Endothelial cell of umbilical vein (primary cell): Measurements from ENCODE around the gene CIB4. TPM values are rescaled to one million over a fixed set of nuclear protein-coding genes. Genes with fewer than 3 reads are reported as not detected.

Experiments used
- BruUV-seq: library from RNA; stranded (reverse); fragments of 400-500 nt; replicated peaks from 2 replicates; lab custom pipeline; 2021; lab: Mats Ljungman, UMichigan
- CTCF ChIA-PET: fragments of 300-600, 350-600 bp; sonication (Branson Sonifier 250); formaldehyde crosslinking; loops from one replicate; lab custom pipeline; 2021; ENCODE audit warnings: antibody characterized with exemption, inconsistent platforms; lab: Charles Lee
- POLR2A ChIA-PET: fragments of 300-600, 350-600 bp; sonication (Branson Sonifier 250); formaldehyde crosslinking; loops from one replicate; lab custom pipeline; 2021; ENCODE audit warnings: antibody characterized with exemption, inconsistent platforms; lab: Charles Lee
- DNase-seq: peaks from one replicate; pipeline ENCODE4 v3.0.0-alpha.2; 2011; ENCODE audit warnings: low read depth, low spot score
- FAIRE-seq: peaks from 2 replicates; lab custom pipeline; 2011; peaks lifted over from hg19 to GRCh38; lab: Jason Lieb, UNC
- H2AFZ ChIP-seq: 2 replicates; pipeline ENCODE4 v1.6.0; 2012; ENCODE audit warnings: low read depth, low read length, control low read depth, inconsistent platforms
- H3K27ac ChIP-seq: 2 replicates; pipeline ENCODE4 v1.5.1; 2011; ENCODE audit warnings: low read depth, mild to moderate bottlenecking, control low read depth, low read length, moderate library complexity; ENCODE audit not compliant: insufficient read depth
- H3K27me3 ChIP-seq, 2 experiments: 2 replicates each; pipeline versions ENCODE4 v1.6.0 to v1.6.1; 2011; ENCODE audit warnings: low read length in 2 of 2, mixed read lengths in 1 of 2; ENCODE audit not compliant: control insufficient read depth in 2 of 2, insufficient read depth in 2 of 2
- H3K36me3 ChIP-seq, 2 experiments: 2 replicates in 1 of 2; 3 replicates in 1 of 2; pipeline ENCODE4 v1.5.1; 2011; ENCODE audit warnings: low read length in 2 of 2, mild to moderate bottlenecking in 1 of 2, moderate library complexity in 1 of 2; ENCODE audit not compliant: control insufficient read depth in 2 of 2, insufficient read depth in 2 of 2; ENCODE audit errors: extremely low read depth in 1 of 2
- H3K4me1 ChIP-seq: 3 replicates; pipeline ENCODE4 v1.5.1; 2011; ENCODE audit warnings: mild to moderate bottlenecking, low read length; ENCODE audit not compliant: control insufficient read depth, insufficient read depth; ENCODE audit errors: extremely low read depth
- H3K4me2 ChIP-seq: 2 replicates; pipeline ENCODE4 v1.6.1; 2011; ENCODE audit warnings: low read length, control low read depth, mixed read lengths; ENCODE audit not compliant: insufficient read depth
- H3K4me3 ChIP-seq, 3 experiments: fragments of 200-600 bp in 1 of 3; sonication (generic), shearing (Covaris generic) in 1 of 3; replicated peaks in 1 of 3; 2 replicates each; pipeline ENCODE4 v1.5.1; 2011 to 2016; ENCODE audit warnings: control low read depth in 3 of 3, low read length in 3 of 3, mild to moderate bottlenecking in 2 of 3, inconsistent platforms in 1 of 3, low read depth in 1 of 3, moderate library complexity in 1 of 3; ENCODE audit not compliant: insufficient read depth in 1 of 3
- H3K79me2 ChIP-seq: 2 replicates; pipeline ENCODE4 v1.6.0; 2012; ENCODE audit warnings: low read length, inconsistent platforms; ENCODE audit not compliant: control insufficient read depth, insufficient read depth
- H3K9ac ChIP-seq: replicated peaks from 2 replicates; pipeline ENCODE3; 2011; ENCODE audit warnings: low read length, control low read depth; ENCODE audit not compliant: insufficient read depth; ENCODE audit errors: extremely low read depth
- H3K9me1 ChIP-seq: replicated peaks from 3 replicates; pipeline ENCODE4 v1.6.0; 2011; ENCODE audit warnings: mild to moderate bottlenecking, low read length; ENCODE audit not compliant: control insufficient read depth, insufficient read depth; ENCODE audit errors: extremely low read depth
- H3K9me3 ChIP-seq: replicated peaks from 2 replicates; pipeline ENCODE4 v1.5.1; 2012; ENCODE audit warnings: low read length, inconsistent platforms; ENCODE audit not compliant: control insufficient read depth, insufficient read depth
- H4K20me1 ChIP-seq: replicated peaks from 2 replicates; pipeline ENCODE3; 2011; ENCODE audit warnings: mild to moderate bottlenecking, low read length; ENCODE audit not compliant: control insufficient read depth, insufficient read depth; ENCODE audit errors: extremely low read depth
- CTCF ChIP-seq, 2 donors: IDR thresholded peaks; 1 replicate in 1 of 2; 2 replicates in 1 of 2; pipeline ENCODE4 v1.5.1; 2011; ENCODE audit warnings: low read length in 2 of 2, mild to moderate bottlenecking in 2 of 2, moderate library complexity in 2 of 2, control low read depth in 1 of 2, inconsistent platforms in 1 of 2, low read depth in 1 of 2; ENCODE audit not compliant: insufficient read depth in 1 of 2; ENCODE audit errors: extremely low read depth in 1 of 2
- EZH2 ChIP-seq: IDR thresholded peaks from 2 replicates; pipeline ENCODE4 v1.6.1; 2012; ENCODE audit warnings: borderline replicate concordance, low read depth, mild to moderate bottlenecking, moderate library complexity, low read length, inconsistent platforms; ENCODE audit not compliant: severe bottlenecking
- FOS ChIP-seq: IDR thresholded peaks from 2 replicates; pipeline ENCODE4 v1.6.1; 2011; ENCODE audit warnings: mild to moderate bottlenecking, low read length, moderate library complexity, borderline replicate concordance; ENCODE audit not compliant: insufficient read depth
- GATA2 ChIP-seq: IDR thresholded peaks from 2 replicates; pipeline ENCODE4 v1.7.0; 2011; ENCODE audit warnings: low read depth, mild to moderate bottlenecking, moderate library complexity, mixed read lengths, low read length; ENCODE audit not compliant: insufficient read length, insufficient read depth
- MAX ChIP-seq: IDR thresholded peaks from 2 replicates; pipeline ENCODE4 v1.6.1; 2011; ENCODE audit not compliant: insufficient read depth, insufficient read length
- MYC ChIP-seq: IDR thresholded peaks from one replicate; pipeline ENCODE4 v1.6.1; 2011; ENCODE audit warnings: mild to moderate bottlenecking, low read depth, low read length
- POLR2A ChIP-seq: IDR thresholded peaks from 2 replicates; pipeline ENCODE4 v1.6.1; 2012; ENCODE audit warnings: low read depth, mild to moderate bottlenecking, control low read depth, low read length
- POLR2AphosphoS5 ChIP-seq: IDR thresholded peaks from 2 replicates; pipeline ENCODE4 v1.6.1; 2012; ENCODE audit warnings: low read depth, mild to moderate bottlenecking, control low read depth, low read length, moderate library complexity; ENCODE audit not compliant: insufficient read depth
- dilution Hi-C: fragments of 300-500 bp; cut with MboI; formaldehyde crosslinking; loops from one replicate; pipeline ENCODE4 v1.15.0; 2019; ENCODE audit warnings: low sequenced_read_pairs; ENCODE audit not compliant: extremely low pct_ligation_motif_present
- intact Hi-C: fragments of 100-400 bp; cut with micrococcal nuclease; formaldehyde crosslinking; loops from one replicate; pipeline ENCODE4 v1.10.0; 2022
- polyA plus RNA-seq, 4 experiments: library from polyadenylated mRNA; depleted of rRNA in 3 of 4; stranded (reverse) in 3 of 4; unstranded in 1 of 4; fragments of >200 nt; gene quantifications; 2 replicates each; pipeline versions ENCODE4 v1.2.1 to v1.2.3, GENCODE V29; 2011 to 2012; ENCODE audit warnings: missing spikeins in 1 of 4
- total RNA-seq: library from RNA; stranded (reverse); gene quantifications from 2 replicates; pipeline ENCODE4 v1.2.3, GENCODE V29; 2021

Gene CIB4
- total and polyA plus RNA-seq, 2 donors (not counting 3 experiments of a cell fraction or from before 2014, with no cell fraction given): not detected

- Histone ChIP-seq H3K27ac (no peak overlapping the region), H3K36me3 (no peaks in the 10 kb centered on the region), H3K27me3 (peaks cover 12 to 19% of the 10 kb centered on the region in 2 experiments), H3K79me2 (no peaks in the 10 kb centered on the region), H2AFZ (no peak overlapping the region), H3K4me2 (no peak overlapping the region), H3K9me1 (no peaks in the 10 kb centered on the region), H3K4me1 (no peaks in the 10 kb centered on the region), H3K4me3 (no peak overlapping the region), H4K20me1 (no peaks in the 10 kb centered on the region), H3K9ac (no peak overlapping the region), H3K9me3 (no peaks in the 10 kb centered on the region)
- POLR2A ChIA-PET: no interaction called here
- no peak for TF ChIP-seq POLR2A
- TF ChIP-seq GATA2: no peak
- dilution Hi-C loops: no loop called here
- intact Hi-C loops: no loop called here
- FAIRE-seq (no peak), DNase-seq (no peak)
- CTCF ChIA-PET: interaction anchor here (0.9 to 2.7 kb wide), 3 partner anchors 11 to 122 kb away, joined by 4 to 7 read pairs (median 5); no protein-coding TSS in a partner anchor
- no TSS peak for BruUV-seq
Observed at GRCh38 chr2:26623541-26624495, 17.3 kb downstream of the CIB4 start.

GRCh38 chr2:26621469-26622199, 19.5 kb downstream of the CIB4 start:
- H3K9ac ChIP-seq: no peak overlapping the region
- no peak overlapping the region for H3K4me2 ChIP-seq
- ChIA-PET POLR2A (no interaction called here), CTCF (interaction anchor here (1.0 to 2.7 kb wide), 3 partner anchors 9 to 15 kb away, joined by 3 to 10 read pairs (median 7); no protein-coding TSS in a partner anchor)
- BruUV-seq: no TSS peak
- H4K20me1 ChIP-seq: no peaks in the 10 kb centered on the region
- no peaks in the 10 kb centered on the region for H3K36me3 ChIP-seq
- no peaks in the 10 kb centered on the region for H3K9me1 ChIP-seq
- H3K27me3 ChIP-seq: peaks cover 12 to 22% of the 10 kb centered on the region in 2 experiments
- H2AFZ ChIP-seq: no peak overlapping the region
- no peak overlapping the region for H3K4me3 ChIP-seq
- H3K4me1 ChIP-seq: no peaks in the 10 kb centered on the region
- H3K79me2 ChIP-seq: no peaks in the 10 kb centered on the region
- FAIRE-seq: no peak
- no peaks in the 10 kb centered on the region for H3K9me3 ChIP-seq
- TF ChIP-seq FOS (no peak), MAX (no peak), EZH2 (no peak), CTCF (IDR thresholded peaks at IDR 0.05; ENCODE audit: extremely low read depth in 1 of 2, insufficient read depth in 1 of 2, low read depth in 1 of 2, low read length in 2 of 2) (no peak), MYC (no peak), POLR2A (no peak), POLR2AphosphoS5 (no peak)
- no peak for DNase-seq
- dilution Hi-C loops: no loop called here
- intact Hi-C loops: no loop called here
- H3K27ac ChIP-seq: no peak overlapping the region
